GM21528 (cell line): Measurements from ENCODE around the gene RSPH1.

ENCODE experiments used
- ATAC-seq: cut with Tn5 transposase; IDR thresholded peaks from one replicate; pipeline ENCODE4 v1.9.1; 2021; ENCODE audit warnings: mild to moderate bottlenecking, moderate library complexity; ENCODE audit not compliant: unreplicated experiment, low FRiP score

RSPH1 gene

GRCh38 chr21:42433946-42434551 lies 62.0 kb downstream of the RSPH1 start:
- no peak for ATAC-seq

- ATAC-seq: no peak
Observed at GRCh38 chr21:42432695-42433094, 63.3 kb downstream of the RSPH1 start.

GRCh38 chr21:42431196-42431595 lies 64.8 kb downstream of the RSPH1 start:
- no peak for ATAC-seq

- ATAC-seq: no peak
Observed at GRCh38 chr21:42430521-42430920, 65.5 kb downstream of the RSPH1 start.

GRCh38 chr21:42429856-42430255 lies 66.2 kb downstream of the RSPH1 start:
- ATAC-seq: no peak

GRCh38 chr21:42429021-42429420 lies 67.0 kb downstream of the RSPH1 start:
- no peak for ATAC-seq

- no peak for ATAC-seq
Observed at GRCh38 chr21:42427809-42428419, 68.1 kb downstream of the RSPH1 start.

- no peak for ATAC-seq
Observed at GRCh38 chr21:42426876-42427480, 69.0 kb downstream of the RSPH1 start.

- ATAC-seq: no peak
Observed at GRCh38 chr21:42426424-42426823, 69.6 kb downstream of the RSPH1 start.

GRCh38 chr21:42425591-42425990 lies 70.4 kb downstream of the RSPH1 start:
- no peak for ATAC-seq

GRCh38 chr21:42424914-42425541 lies 71.0 kb downstream of the RSPH1 start:
- no peak for ATAC-seq

GRCh38 chr21:42423685-42424084 lies 72.3 kb downstream of the RSPH1 start:
- no peak for ATAC-seq

GRCh38 chr21:42423197-42423675 lies 72.8 kb downstream of the RSPH1 start:
- ATAC-seq: peak; percentile 50
